ENCODE data around the gene HPF1. TPM values are rescaled to one million over a fixed set of nuclear protein-coding genes. Genes with fewer than 3 reads are reported as not detected.

HPF1 gene
- total and polyA plus RNA-seq, 2 of the 8 experiments (the other 6 are each of a cell fraction or from before 2014, with no cell fraction given): 14.1 to 32.5 TPM

GRCh38 chr4:169724260-169724659 is 33.5 kb downstream of the HPF1 start:
- peaks cover 0 to 6% (median 0%) of the 10 kb centered on the region in 4 experiments; a peak in 2 of 8 replicates for H3K36me3 ChIP-seq (ENCODE audit: control insufficient read depth in 2 of 4, insufficient read depth in 4 of 4, low read length in 3 of 4)
- no peak overlapping the region for H4K91ac ChIP-seq (replicated peaks; ENCODE audit: insufficient read length, low read length)
- no peaks in the 10 kb centered on the region for H4K20me1 ChIP-seq (replicated peaks in 1 of 2; ENCODE audit: control insufficient read depth in 1 of 2, insufficient read depth in 2 of 2, low read length in 2 of 2)
- H3K4me2 ChIP-seq (ENCODE audit: insufficient read depth in 1 of 2, low read depth in 2 of 2, low read length in 2 of 2): no peak overlapping the region
- H4K8ac ChIP-seq (ENCODE audit: extremely low read depth, insufficient read depth, low read length): no peak overlapping the region
- WGBS, 2 experiments (ENCODE audit: extremely low coverage in 1 of 2, insufficient coverage in 1 of 2, insufficient read length in 1 of 2, insufficient replicate concordance in 2 of 2, low coverage in 1 of 2, low lambda C conversion rate in 2 of 2, missing lambda C conversion rate in 1 of 2): 98% methylated on average over 2 of the region's 2 CpGs; no CpG with 5 or more reads in 1 of the 2 experiments
- H2BK20ac ChIP-seq (ENCODE audit: low read length): no peak overlapping the region
- H3K27ac ChIP-seq (ENCODE audit: low read depth, low read length): no peak overlapping the region
- H4K5ac ChIP-seq (ENCODE audit: insufficient read length, low read depth, low read length): no peak overlapping the region
- FAIRE-seq (no peak), DNase-seq (ENCODE audit: low read depth in 1 of 2, low spot score in 2 of 2) (no peak)
- H3K4ac ChIP-seq (replicated peaks; ENCODE audit: insufficient read length, low read depth, low read length): no peak overlapping the region
- H3K9ac ChIP-seq (replicated peaks in 1 of 4; ENCODE audit: extremely low read depth in 1 of 4, low read depth in 3 of 4, low read length in 3 of 4): no peak overlapping the region
- no peak overlapping the region for H3K18ac ChIP-seq (ENCODE audit: extremely low read depth, low read length)
- H3K14ac ChIP-seq (ENCODE audit: insufficient read length): no peak overlapping the region
- no peak overlapping the region for H2AFZ ChIP-seq (ENCODE audit: low read length)
- H3K79me2 ChIP-seq (ENCODE audit: control insufficient read depth in 1 of 2, insufficient read depth in 2 of 2, low read length in 2 of 2): no peaks in the 10 kb centered on the region
- no peaks in the 10 kb centered on the region for H3K27me3 ChIP-seq (replicated peaks in 1 of 4; ENCODE audit: control insufficient read depth in 3 of 4, extremely low read depth in 1 of 4, insufficient read depth in 3 of 4, low read length in 3 of 4)
- H2BK120ac ChIP-seq (replicated peaks; ENCODE audit: low read depth, low read length): no peak overlapping the region
- ChIA-PET CTCF (ENCODE audit: partially characterized antibody) (interaction anchor here (0.9 to 2.6 kb wide), 6 partner anchors 10 to 111 kb away, joined by 3 to 19 read pairs (median 3); partner anchors contain the start of gene NEK1), POLR2A (ENCODE audit: partially characterized antibody) (interaction anchor here (1.6 kb wide), 1 partner anchor 10 kb away, joined by 3 read pairs; no protein-coding TSS in a partner anchor)
- H2BK5ac ChIP-seq (ENCODE audit: low read depth, low read length): no peak overlapping the region
- no peak overlapping the region for H2BK15ac ChIP-seq (ENCODE audit: low read length)
- no peaks in the 10 kb centered on the region for H3K9me3 ChIP-seq (ENCODE audit: insufficient read depth in 2 of 2, low read depth in 1 of 2, low read length in 1 of 2)
- H2AK5ac ChIP-seq (ENCODE audit: low read depth, low read length): no peak overlapping the region
- no peak overlapping the region for H3K4me3 ChIP-seq (ENCODE audit: extremely low read depth in 1 of 4, insufficient read depth in 2 of 4, low read depth in 3 of 4, low read length in 4 of 4)
- no peaks in the 10 kb centered on the region for H3K79me1 ChIP-seq (ENCODE audit: low read depth, low read length)
- no peaks in the 10 kb centered on the region for H3K4me1 ChIP-seq (replicated peaks in 1 of 4; ENCODE audit: control insufficient read depth in 3 of 4, insufficient read depth in 4 of 4, low read length in 3 of 4)
- H3K23me2 ChIP-seq (ENCODE audit: low read depth, low read length): no peaks in the 10 kb centered on the region
- H3K56ac ChIP-seq (replicated peaks; ENCODE audit: insufficient read length, low read depth, low read length): no peak overlapping the region
- TF ChIP-seq POLR2AphosphoS5 (IDR thresholded peaks at IDR 0.05; ENCODE audit: low read depth, low read length): 0 out of 2 replicates have a peak, but pooled peaks have one; percentile 18
- no peak for TF ChIP-seq MAFK (IDR thresholded peaks at IDR 0.05; ENCODE audit: low read depth, low read length)
- TF ChIP-seq POLR2A (IDR thresholded peaks at IDR 0.05; ENCODE audit: control extremely low read depth in 1 of 2, low read depth in 2 of 2, low read length in 2 of 2): peak in 1 of 2 experiments; percentile 1; a peak in 1 of 3 replicates
- no peak for TF ChIP-seq POU5F1 (IDR thresholded peaks at IDR 0.05; ENCODE audit: low read depth, low read length)
- H2BK12ac ChIP-seq (ENCODE audit: low read depth, low read length): no peak overlapping the region
- no peak overlapping the region for H3K23ac ChIP-seq (ENCODE audit: insufficient read length)
